ES-I3 (cell line): ENCODE data around the gene KRTAP2-2.
"Not testable (repeated sequence)": the region's sequence is repeated elsewhere in the genome, so short reads cannot be mapped to it uniquely, and the experiment has no call there.

Experiments
- H3K36me3 ChIP-seq: 2 replicates; pipeline ENCODE4 v1.6.1; 2013; ENCODE audit warnings: mild to moderate bottlenecking, low read length, control low read depth, moderate library complexity; ENCODE audit not compliant: insufficient read depth
- H3K4me1 ChIP-seq: 2 replicates; pipeline ENCODE4 v1.6.1; 2013; ENCODE audit warnings: mild to moderate bottlenecking, control low read depth, low read length; ENCODE audit not compliant: insufficient read depth
- H3K9ac ChIP-seq: 2 replicates; pipeline ENCODE4 v1.6.1; 2013; ENCODE audit warnings: low read depth, mild to moderate bottlenecking, low read length, moderate library complexity
- H3K9me3 ChIP-seq: 2 replicates; pipeline ENCODE4 v1.6.1; 2013; ENCODE audit warnings: mild to moderate bottlenecking, low read length, moderate library complexity; ENCODE audit not compliant: control insufficient read depth, insufficient read depth

Gene KRTAP2-2, protein sequence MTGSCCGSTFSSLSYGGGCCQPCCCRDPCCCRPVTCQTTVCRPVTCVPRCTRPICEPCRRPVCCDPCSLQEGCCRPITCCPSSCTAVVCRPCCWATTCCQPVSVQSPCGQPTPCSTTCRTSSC

DNA sequence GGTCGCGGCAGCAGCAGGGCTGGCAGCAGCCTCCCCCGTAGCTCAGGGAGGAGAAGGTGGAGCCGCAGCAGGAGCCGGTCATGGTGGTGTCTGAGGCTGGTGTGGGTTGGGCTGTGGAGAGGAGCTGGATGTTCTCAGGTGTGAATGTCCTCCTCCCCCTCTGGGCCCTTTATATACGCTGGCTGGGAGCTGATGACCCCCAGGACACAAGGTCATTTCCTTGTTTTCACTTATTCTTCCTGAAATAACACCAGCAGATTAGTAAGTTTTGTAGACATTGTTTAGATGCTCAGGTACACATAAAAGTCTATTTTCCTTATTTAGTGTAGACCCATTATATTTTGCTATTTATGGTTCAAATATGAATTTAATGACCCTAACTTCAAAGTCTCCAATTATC, at the start of gene KRTAP2-2:
KRTAP2-2 (minus strand) TSS at position 101 of the 400 bp plus-strand sequence; CDS start at position 82, 19 bp downstream.
- not testable (repeated sequence) for H3K4me1 ChIP-seq, H3K36me3 ChIP-seq, H3K9ac ChIP-seq, H3K9me3 ChIP-seq

DNA sequence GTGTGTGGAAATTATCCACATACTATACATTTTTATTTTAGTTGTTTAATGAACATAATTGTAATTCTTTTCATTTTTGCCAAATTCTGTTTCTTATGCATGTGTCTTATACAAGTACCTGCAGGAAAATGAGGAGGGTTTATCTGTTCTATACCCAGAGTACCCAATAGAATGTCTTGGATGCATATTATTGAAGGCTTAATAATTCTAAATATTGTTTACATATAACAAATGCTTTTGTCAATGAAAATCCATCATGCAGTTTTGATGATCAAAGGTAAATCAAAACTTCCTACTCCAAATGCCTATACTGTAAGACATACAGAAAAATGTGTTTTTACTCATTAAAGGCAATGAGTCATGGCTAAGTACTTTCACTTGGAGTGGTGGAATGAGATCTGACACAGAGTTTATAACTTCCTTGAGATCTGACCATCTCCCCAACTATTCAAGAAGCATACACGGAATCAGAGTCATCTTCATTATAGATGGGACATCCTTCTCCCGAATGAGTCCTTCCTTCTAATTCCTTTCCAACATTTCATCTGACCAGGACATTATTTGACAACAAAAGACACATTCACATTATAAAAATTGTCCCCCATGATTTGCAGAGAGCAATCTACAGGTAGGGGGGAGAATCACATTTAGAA, 49.5 kb upstream of the KRTAP2-2 start:
- not testable (repeated sequence) for H3K9me3 ChIP-seq, H3K4me1 ChIP-seq, H3K36me3 ChIP-seq, H3K9ac ChIP-seq

DNA sequence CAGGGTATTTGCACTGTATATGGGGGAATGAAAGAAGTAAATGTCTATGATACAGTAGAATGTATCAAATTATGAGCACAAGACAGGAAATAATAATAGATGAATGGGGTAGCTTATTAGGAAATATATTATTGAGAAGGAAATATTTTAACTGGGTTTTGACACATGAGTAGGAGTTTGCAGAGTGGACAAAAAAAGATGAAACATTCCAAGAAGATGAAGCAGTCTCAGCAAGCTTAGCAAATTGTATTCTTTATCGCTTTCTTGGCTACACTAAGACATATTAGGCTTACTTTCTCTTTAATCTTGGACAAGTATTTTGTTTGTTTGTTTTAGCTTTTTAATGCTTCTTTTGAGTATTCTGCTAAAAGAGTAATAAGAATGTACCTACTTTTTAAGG, 48.9 kb upstream of the KRTAP2-2 start:
- Histone ChIP-seq H3K9ac (no peak overlapping the region), H3K9me3 (no peaks in the 10 kb centered on the region), H3K36me3 (no peaks in the 10 kb centered on the region), H3K4me1 (no peaks in the 10 kb centered on the region)

DNA sequence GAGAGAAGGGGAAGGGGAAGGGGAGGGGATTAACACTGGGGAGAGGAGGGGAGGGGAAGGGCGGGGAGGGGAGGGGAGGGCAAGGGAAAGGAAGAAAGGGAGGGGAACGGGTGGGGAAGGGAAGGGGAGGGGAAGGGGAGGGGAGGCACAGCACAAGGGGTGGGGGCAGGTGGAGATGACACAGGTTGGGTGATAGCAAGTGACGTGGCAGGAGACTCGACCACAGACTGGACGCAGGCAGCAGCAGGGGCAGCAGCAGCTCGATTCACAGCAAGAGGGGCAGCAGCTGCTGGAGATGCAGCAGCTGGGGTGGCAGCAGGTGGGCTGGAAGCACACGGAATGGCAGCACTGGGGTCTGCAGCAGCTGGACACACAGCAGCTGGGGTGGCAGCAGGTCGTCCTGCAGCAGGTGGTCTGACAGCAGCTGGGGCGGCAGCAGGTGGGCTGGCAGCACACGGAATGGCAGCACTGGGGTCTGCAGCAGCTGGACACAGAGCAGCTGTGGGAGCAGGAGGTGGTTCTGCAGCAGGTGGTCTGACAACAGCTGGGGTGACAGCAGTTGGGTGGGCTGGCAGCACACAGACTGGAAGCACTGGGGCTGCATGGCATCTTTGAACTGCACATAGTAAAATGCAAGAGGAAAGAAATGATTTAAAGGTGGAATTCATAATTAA, 46.7 kb upstream of the KRTAP2-2 start, which contains the start of gene KRTAP4-16:
KRTAP4-16 (minus strand) TSS at position 624 of the 674 bp plus-strand sequence; CDS start at position 624, 0 bp downstream.
- no peak within 1 kb of the TSS for H3K9ac ChIP-seq
- no peaks in the 10 kb centered on the region for H3K4me1 ChIP-seq
- no peaks in the 10 kb centered on the region for H3K36me3 ChIP-seq
- no peaks in the 10 kb centered on the region for H3K9me3 ChIP-seq

DNA sequence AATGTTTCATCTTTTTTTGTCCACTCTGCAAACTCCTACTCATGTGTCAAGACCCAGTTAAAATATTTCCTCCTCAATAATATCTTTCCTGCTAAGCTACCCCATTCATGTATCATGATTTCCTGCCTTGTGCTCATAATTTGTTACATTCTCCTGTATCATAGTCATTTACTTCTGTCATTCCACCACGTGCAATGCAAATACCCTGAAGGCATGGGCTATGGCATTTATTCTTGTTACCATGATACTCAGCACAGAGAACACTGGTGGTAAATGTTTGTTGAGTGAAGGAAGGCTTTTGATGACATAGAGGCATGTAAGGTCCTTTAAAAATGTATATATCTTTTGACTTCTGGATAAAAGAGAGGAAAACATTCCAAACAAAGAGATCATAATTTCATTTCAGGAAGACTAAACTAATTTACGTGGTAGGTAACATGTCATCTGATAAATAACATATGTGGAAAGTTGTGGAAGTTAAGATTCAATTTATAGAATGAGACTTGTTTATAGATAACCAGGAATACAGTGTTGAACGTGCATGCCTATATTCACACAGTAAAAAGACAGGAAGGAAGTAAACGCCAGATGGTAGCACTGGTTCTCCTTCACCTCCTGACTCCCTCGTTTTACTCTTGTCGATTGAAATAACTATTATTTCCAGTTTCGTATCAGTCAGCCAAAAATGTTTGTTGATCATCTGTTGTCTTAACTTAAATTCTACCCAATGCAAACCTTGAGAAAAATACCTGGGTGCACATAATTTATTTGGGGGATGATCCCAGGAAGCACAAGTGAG, 44.9 kb upstream of the KRTAP2-2 start:
- not testable (repeated sequence) for H3K9me3 ChIP-seq, H3K4me1 ChIP-seq

DNA sequence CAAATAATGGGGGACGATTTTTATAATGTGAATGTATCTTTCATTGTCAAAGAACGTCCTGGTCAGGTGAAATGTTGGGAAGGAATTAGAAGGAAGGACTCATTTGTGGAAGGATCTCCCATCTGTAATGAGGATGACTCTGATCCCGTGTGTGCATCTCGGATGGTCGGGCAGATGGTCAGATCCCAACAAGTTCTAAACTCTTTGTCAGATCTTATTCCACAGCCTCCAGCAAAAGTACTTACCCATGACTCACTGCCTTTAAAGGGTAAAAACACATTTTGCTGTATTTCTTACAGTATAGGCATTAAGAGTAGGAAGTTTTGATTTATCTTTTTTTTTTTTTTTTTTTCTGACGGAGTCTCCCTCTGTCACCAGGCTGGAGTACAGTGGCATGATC, 43.5 kb upstream of the KRTAP2-2 start:
- H3K4me1 ChIP-seq = no peaks in the 10 kb centered on the region
- H3K36me3 ChIP-seq = no peaks in the 10 kb centered on the region
- no peaks in the 10 kb centered on the region for H3K9me3 ChIP-seq
- no peak overlapping the region for H3K9ac ChIP-seq

More for the DNA sequence above, 44.9 kb upstream of the KRTAP2-2 start:
- not testable (repeated sequence) for H3K36me3 ChIP-seq, H3K9ac ChIP-seq

DNA sequence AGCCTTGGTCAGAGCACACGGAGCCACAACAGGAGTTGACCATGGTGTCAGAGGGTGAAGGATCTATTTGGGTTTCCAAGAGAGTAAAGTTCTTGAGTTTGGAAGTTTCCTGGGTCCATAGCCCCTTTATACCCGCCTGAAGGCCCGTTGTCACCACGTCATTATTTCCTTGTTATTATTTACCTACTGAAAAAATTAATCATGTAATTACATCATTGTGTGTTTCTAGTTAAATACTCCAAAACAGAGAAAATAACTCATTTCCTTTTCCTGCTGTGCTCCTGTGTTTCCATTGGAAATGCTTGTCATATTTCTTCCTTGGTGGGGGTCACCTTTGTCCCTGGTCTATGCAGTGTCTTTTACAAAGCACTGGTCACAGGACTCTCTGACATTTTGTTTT, 43.0 kb upstream of the KRTAP2-2 start, which contains the start of gene KRTAP4-8:
KRTAP4-8 (minus strand) TSS at position 101 of the 400 bp plus-strand sequence; CDS start at position 43, 58 bp downstream.
- H3K4me1 ChIP-seq = no peaks in the 10 kb centered on the region
- no peaks in the 10 kb centered on the region for H3K36me3 ChIP-seq
- no peaks in the 10 kb centered on the region for H3K9me3 ChIP-seq
- H3K9ac ChIP-seq = no peak within 1 kb of the TSS

DNA sequence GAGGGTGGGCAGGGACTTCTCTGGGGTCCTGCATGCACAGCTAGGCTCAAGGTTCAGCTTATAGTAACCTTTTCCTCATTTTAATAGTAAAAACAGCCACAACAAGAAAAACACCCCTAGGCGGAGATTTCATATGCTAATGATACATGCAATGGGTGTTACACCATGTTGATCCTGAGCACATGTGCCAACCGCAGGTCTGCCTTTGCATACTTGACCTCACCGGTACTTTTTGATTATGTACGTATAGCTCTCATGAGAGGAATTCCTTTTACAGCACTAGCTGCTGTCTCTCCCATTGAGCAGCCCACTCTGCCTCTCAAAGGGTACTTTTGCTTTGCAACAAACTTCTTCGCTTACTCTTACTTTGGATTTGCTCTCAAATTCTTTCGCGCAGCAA, 41.0 kb upstream of the KRTAP2-2 start:
- Histone ChIP-seq H3K9me3 (no peaks in the 10 kb centered on the region), H3K9ac (no peak overlapping the region)

DNA sequence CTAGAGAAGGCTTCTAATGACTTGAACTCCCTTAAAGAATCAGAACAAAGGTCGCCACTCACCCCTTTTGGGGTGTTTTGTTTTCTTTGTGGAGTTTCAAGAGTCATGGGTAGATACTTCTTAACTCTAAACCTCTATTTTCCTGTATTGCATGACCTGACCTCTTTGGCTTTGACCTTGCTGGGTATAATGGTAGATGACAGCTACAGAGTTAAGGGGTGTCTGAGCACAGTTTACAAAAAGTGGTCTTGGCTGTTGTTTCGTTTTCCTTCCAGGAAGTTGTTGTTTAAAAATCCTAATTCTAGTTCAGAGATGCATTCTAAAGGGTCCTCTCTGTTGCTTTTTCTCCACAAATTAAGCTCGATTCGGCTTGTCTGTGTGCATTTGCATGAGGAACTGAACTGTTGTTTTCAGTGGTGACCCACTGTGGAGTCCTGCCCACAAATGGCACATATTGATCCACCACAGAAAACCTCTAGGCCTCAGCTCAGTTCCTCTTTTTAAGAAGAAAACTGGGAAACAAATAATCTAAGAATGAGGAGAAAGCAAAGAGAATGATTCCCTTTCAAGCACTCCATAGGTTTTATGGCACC, 33.8 kb upstream of the KRTAP2-2 start:
- H3K9ac ChIP-seq, H3K4me1 ChIP-seq, H3K9me3 ChIP-seq, H3K36me3 ChIP-seq: not testable (repeated sequence)

More for the DNA sequence above, 41.0 kb upstream of the KRTAP2-2 start:
- H3K4me1 ChIP-seq = no peaks in the 10 kb centered on the region
- no peaks in the 10 kb centered on the region for H3K36me3 ChIP-seq

DNA sequence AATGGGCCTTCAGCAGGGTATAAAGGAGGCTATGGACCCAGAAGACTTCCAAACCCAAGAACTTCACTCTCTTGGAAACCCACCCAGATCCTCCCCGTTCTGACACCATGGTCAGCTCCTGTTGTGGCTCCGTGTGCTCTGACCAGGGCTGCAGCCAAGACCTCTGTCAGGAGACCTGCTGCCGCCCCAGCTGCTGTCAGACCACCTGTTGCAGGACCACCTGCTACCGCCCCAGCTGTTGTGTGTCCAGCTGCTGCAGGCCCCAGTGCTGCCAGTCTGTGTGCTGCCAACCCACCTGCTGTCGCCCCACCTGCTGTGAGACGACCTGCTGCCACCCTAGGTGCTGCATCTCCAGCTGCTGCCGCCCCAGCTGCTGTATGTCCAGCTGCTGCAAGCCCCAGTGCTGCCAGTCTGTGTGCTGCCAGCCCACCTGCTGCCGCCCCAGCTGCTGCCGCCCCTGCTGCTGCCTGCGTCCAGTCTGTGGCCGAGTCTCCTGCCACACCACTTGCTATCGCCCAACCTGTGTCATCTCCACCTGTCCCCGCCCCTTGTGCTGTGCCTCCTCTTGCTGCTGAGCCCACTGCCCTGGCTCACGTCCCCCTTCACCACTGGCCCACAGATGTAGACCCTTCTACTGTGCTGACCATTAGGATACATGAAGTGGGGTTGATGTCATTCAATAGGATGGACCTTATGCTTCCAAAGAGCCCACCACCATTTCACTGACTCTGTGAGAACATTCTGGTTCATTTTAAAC, 29.2 kb upstream of the KRTAP2-2 start, which contains the start of gene KRTAP4-7:
KRTAP4-7 (plus strand) TSS at position 51 of the 757 bp plus-strand sequence; CDS start at position 108, 57 bp downstream.
- H3K9me3 ChIP-seq, H3K36me3 ChIP-seq, H3K9ac ChIP-seq, H3K4me1 ChIP-seq: not testable (repeated sequence)

DNA sequence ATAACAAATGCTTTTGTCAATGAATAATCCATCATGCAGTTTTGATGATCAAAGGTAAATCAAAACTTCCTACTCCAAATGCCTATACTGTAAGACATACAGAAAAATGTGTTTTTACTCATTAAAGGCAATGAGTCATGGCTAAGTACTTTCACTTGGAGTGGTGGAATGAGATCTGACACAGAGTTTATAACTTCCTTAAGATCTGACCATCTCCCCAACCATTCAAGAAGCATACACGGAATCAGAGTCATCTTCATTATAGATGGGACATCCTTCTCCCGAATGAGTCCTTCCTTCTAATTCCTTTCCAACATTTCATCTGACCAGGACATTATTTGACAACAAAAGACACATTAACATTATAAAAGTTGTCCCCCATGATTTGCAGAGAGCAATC, 28.4 kb upstream of the KRTAP2-2 start:
- not testable (repeated sequence) for H3K36me3 ChIP-seq, H3K9me3 ChIP-seq, H3K9ac ChIP-seq, H3K4me1 ChIP-seq

DNA sequence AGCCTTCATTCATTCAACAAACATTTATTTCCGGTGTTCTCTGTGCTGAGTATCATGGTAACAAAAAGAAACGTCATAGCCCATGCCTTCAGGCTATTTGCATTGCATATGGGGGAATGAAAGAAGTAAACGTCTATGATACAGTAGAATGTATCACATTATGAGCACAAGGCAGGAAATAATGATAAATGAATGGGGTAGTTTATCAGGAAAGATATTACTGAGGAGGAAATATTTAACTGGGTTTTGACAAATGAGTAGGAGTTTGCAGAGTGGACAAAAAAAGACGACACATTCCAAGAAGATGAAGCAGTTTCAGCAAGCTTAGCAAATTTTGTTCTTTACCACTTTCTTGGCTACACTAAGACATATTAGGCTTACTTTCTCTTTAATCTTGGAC, 27.6 kb upstream of the KRTAP2-2 start:
- Histone ChIP-seq H3K4me1 (no peaks in the 10 kb centered on the region), H3K9me3 (no peaks in the 10 kb centered on the region), H3K9ac (no peak overlapping the region), H3K36me3 (no peaks in the 10 kb centered on the region)

DNA sequence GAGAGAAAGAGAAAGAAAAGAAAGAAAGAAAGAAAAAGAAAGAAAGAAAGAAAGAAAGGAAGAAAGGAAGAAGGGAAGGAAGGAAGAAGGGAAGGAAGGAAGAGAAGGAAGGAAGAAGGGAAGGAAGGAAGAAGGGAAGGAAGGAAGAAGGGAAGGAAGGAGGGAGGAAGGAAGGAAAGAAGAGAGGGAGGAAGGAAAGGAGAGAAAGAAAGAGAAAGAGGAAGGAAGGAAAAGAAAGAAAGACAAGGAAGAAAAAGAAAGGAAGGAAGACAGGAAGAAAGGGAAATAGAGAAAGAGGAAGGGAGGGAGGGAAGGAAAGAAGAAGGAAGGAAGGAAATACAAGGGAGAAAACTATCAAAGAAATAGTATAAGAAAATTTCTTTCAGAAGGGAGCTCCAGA, 21.8 kb upstream of the KRTAP2-2 start:
- H3K9me3 ChIP-seq = no peaks in the 10 kb centered on the region
- no peaks in the 10 kb centered on the region for H3K36me3 ChIP-seq
- no peak overlapping the region for H3K9ac ChIP-seq
- no peaks in the 10 kb centered on the region for H3K4me1 ChIP-seq
